Astrocyte (in vitro differentiated cells and primary cell): Measurements from ENCODE around the gene DDX46.

Experiments
- CTCF ChIP-seq: IDR thresholded peaks from 2 replicates; pipeline ENCODE4 v1.5.1; 2011; ENCODE audit warnings: low read depth, mild to moderate bottlenecking, inconsistent platforms, low read length, moderate library complexity; ENCODE audit not compliant: insufficient read depth
- EZH2 ChIP-seq: IDR thresholded peaks from 2 replicates; pipeline ENCODE4 v1.6.1; 2012; ENCODE audit warnings: mild to moderate bottlenecking, low read length, inconsistent platforms; ENCODE audit not compliant: insufficient read depth

GRCh38 chr5:134845852-134846640 is 87.5 kb downstream of the DDX46 start, which contains the start of gene C5orf24:
- no peak for TF ChIP-seq CTCF
- no peak for TF ChIP-seq EZH2
